Measurements from ENCODE around the gene WDR90. TPM values are rescaled to one million over a fixed set of nuclear protein-coding genes. Genes with fewer than 3 reads are reported as not detected.
A peak's percentile ranks its signal among the peaks of the same experiment; 100 is the strongest.

WDR90 gene
- total and polyA plus RNA-seq, 2 of the 13 experiments (the other 11 are each of a cell fraction or from before 2014, with no cell fraction given), result 14.9 to 28.9 TPM

GRCh38 chr16:637081-638018 is 11.8 kb upstream of the WDR90 start (continued):
- TF ChIP-seq ZNF382 (CRISPR knock-in tag; IDR thresholded peaks at IDR 0.05; ENCODE audit: borderline replicate concordance) (no peak), TEAD3 (CRISPR knock-in tag; optimal IDR thresholded peaks at IDR 0.05; ENCODE audit: borderline replicate concordance) (peak; percentile 47), ZNF33B (CRISPR knock-in tag; IDR thresholded peaks at IDR 0.05) (no peak), ZFP91 (CRISPR knock-in tag; IDR thresholded peaks at IDR 0.05; ENCODE audit: borderline replicate concordance) (peak; percentile 51; the same call in 1 of the 2 replicates), RFXAP (CRISPR knock-in tag; IDR thresholded peaks at IDR 0.05; ENCODE audit: borderline replicate concordance) (no peak), CHD2 (IDR thresholded peaks at IDR 0.05; ENCODE audit: low read depth, low read length) (no peak), SMYD3 (CRISPR knock-in tag; IDR thresholded peaks at IDR 0.05) (no peak), PHF21A (CRISPR knock-in tag; IDR thresholded peaks at IDR 0.05) (no peak), AHR (CRISPR knock-in tag; IDR thresholded peaks at IDR 0.05) (no peak), GZF1 (CRISPR knock-in tag; IDR thresholded peaks at IDR 0.05) (no peak), DZIP1 (CRISPR knock-in tag; IDR thresholded peaks at IDR 0.05) (0 out of 2 replicates have a peak, but pooled peaks have one; percentile 49), WIZ (CRISPR knock-in tag; IDR thresholded peaks at IDR 0.05) (peak; percentile 33; the same call in 1 of the 2 replicates), MEF2D (CRISPR knock-in tag; IDR thresholded peaks at IDR 0.05) (peak; percentile 54; the same call in 1 of the 2 replicates), BRF2 (CRISPR knock-in tag; IDR thresholded peaks at IDR 0.05) (no peak), KLF9 (CRISPR knock-in tag; IDR thresholded peaks at IDR 0.05; ENCODE audit: low read depth) (no peak), ZNF761 (CRISPR knock-in tag; conservative IDR thresholded peaks at IDR 0.05) (no peak), FOXK2 (IDR thresholded peaks at IDR 0.05) (no peak), ATRX (CRISPR knock-in tag; IDR thresholded peaks at IDR 0.05; ENCODE audit: borderline replicate concordance) (no peak), MAFF (IDR thresholded peaks at IDR 0.05; ENCODE audit: low read depth, low read length) (no peak), HMG20A (CRISPR knock-in tag; IDR thresholded peaks at IDR 0.05; ENCODE audit: borderline replicate concordance) (no peak), FOXP1 (IDR thresholded peaks at IDR 0.05) (no peak), FOXP1 (CRISPR knock-in tag; IDR thresholded peaks at IDR 0.05) (no peak), ELF1 (CRISPR knock-in tag; IDR thresholded peaks at IDR 0.05) (no peak), ZNF20 (CRISPR knock-in tag; IDR thresholded peaks at IDR 0.05) (no peak)
